HT-29 (cell line): ENCODE results near the gene DPH3. TPM values are rescaled to one million over a fixed set of nuclear protein-coding genes. Genes with fewer than 3 reads are reported as not detected.

Experiments
- DNase-seq: peaks from one replicate; pipeline ENCODE4 v3.0.0-alpha.2; 2015; ENCODE audit warnings: low spot score
- total RNA-seq: library from RNA; depleted of rRNA; stranded (reverse); fragments of >200 nt; shearing (Covaris generic); gene quantifications from 2 replicates; pipeline ENCODE4 v1.2.3, GENCODE V29; 2014; rRNA removed

The DPH3 gene
- total RNA-seq, 1 experiment from 2014 or later = 2.7 TPM

DNA sequence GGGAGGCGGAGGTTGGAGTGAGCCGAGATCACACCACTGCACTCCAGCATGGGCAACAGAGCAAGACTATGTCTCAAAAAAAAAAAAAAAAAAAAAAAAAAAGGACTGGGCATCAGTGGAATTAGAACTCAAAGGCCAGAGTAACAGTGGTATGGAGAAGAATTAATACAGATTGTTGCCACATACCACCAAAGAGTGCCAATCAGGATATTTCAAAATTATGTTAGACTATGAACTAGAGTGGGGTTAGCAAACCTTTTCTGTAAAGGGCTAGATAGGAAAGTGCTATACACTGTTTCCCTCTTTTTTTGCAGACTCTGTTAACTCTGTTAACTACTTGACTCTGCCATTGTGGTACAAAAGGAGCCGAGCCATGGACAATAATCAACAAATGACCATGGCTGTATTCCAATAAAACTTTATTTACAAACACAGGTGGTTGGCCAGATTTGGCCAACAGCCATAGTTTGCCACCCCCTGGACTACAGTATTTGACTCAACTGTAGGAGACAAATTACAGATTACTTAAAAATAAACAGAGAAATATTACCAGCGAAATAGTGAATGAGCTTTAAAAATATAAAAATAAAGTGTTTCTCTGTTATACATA is 28.6 kb downstream of the DPH3 start:
- DNase-seq = no peak

DNA sequence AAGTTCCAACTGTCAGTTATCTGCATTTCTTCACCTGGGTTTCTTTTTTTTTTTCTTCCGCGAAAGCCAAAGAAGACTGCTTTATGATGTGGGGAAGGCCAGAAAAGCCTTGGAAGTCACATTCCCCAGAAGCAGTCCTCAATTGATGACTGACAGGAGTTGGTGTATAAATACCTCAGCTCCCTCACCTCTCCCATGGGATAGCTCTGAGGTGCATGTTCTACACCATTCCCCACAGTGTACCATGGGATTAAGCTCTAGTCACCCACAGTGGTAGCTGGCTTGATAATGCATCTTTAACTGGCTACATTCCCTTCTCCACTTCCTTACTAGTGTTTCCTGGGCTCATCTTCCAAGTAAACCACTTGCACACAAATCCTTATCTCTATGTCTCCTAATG is 30.5 kb downstream of the DPH3 start:
- no peak for DNase-seq

- DNase-seq = no peak
Observed at GRCh38 chr3:16233806-16234205, 30.9 kb downstream of the DPH3 start.

DNA sequence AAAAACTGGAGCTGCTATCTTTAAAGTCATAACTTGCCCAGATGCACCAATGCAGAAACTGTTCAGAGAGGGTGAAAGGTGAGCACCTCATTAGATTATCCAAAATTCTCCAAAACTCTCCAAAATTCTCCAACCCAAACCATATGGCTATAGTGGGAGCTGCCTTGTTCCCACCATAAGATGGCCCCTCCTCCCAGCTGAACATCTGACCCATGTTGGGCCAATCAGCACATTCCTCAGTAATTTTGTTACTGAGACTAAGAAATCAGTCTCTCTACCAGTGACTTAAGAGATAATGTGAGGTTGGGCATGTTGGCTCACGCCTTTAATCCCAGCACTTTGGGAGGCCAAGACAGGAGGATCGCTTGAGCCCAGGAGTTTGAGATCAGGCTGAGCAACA is 32.8 kb downstream of the DPH3 start:
- no peak for DNase-seq

GRCh38 chr3:16229681-16230080 is 35.1 kb downstream of the DPH3 start:
- no peak for DNase-seq

DNA sequence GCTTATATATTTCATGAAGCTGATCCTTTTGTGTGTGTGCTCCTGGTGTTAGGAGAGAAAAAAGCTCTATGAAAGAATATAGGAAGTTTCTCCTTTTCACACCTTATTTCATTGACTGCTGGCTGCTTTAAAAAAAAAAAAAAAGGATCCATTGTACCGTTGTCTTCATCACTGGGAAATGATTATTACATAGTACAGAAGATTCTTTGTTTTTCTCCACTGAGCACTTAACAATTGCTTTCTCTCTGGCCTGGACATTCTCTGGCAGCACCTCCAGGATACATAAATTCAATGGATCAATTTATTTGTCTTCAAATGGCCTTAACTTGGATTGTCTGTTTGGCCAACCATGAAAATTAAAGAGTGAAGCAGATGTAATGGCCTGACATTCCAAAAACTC is 37.2 kb downstream of the DPH3 start:
- no peak for DNase-seq

DNA sequence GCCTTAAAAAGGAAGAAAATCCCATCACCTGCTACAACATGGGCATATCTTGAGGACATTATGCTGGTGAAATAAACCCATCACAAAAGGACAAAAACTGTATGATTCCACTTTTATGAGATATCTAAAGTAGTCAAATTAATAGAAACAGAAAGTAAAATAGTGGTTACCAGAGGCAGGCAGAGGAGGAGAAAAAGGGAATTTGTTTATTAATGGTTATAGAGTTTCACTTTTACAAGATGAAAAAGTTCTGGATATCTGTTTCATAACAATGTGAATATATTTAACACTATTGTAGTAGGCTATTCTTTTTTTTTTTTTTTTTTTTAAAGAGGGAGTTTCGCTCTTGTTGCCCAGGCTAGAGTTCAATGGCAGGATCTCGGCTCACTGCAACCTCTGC is 40.4 kb downstream of the DPH3 start:
- DNase-seq = no peak

DNA sequence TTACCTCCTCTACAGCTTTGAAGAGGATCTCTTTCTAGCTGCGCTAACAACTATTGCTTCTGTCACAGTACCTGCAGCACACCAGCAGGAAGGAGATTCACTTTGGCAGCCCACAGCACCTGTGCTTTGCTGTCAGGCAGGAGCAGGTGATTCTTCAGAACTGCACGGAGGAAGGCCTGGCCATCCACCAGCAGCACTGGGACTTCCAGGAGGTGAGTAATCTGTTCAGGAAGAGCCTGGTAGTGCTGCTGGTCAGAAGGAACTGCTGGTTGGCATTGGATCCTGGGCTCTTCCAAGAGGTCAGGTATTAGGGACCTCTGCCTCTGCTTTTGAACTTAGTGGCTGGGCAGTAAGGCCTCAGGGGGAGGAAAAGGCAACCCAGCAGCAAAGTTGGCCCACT is 42.2 kb downstream of the DPH3 start:
- no peak for DNase-seq

DNA sequence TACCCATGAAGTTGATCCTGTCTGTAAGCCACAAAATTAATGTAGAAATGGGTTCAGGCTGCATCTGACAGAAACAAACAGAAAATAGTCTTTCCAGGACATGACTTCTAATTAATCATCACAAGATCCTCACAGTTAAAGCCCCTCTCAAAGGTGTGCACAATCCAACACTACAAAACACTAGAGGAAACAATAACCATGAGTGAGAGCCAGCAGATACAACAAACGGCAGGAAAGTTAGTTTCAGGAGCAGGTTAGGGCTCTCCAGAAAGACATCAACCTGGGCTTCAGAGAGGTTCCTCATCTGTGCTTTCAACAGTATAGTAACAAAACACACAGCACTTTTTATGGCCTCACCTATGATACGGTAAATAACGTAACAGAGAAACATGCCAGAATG is 42.8 kb downstream of the DPH3 start:
- no peak for DNase-seq

- DNase-seq = no peak
Observed at GRCh38 chr3:16219777-16220176, 45.0 kb downstream of the DPH3 start.

DNA sequence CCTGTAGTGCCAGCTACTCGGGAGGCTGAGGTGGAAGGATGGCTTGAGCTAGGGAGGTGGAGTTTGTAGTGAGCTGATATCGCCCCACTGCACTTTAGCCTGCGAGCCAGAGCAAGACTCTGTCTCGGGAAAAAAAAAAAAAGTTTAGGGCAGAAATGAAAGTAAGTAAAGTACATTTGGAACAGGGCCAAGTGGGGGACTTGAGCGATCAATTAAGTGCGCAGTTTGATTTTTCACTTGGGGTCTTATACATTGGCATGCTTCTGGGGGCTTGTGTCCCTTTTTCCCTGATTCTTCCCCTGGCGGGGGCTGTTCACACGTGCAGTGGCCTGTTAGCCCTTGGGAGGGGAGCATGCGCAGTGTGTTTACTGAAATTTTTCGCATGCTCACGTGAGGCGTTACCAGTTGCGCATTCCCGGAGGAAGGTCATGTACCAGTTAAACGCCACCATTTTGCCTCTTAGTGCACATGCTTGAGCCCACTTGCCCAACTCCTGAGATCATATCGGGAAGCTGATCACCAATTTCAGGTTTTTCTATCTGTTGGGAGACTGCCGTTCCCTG is 48.3 kb downstream of the DPH3 start:
- no peak for DNase-seq

DNA sequence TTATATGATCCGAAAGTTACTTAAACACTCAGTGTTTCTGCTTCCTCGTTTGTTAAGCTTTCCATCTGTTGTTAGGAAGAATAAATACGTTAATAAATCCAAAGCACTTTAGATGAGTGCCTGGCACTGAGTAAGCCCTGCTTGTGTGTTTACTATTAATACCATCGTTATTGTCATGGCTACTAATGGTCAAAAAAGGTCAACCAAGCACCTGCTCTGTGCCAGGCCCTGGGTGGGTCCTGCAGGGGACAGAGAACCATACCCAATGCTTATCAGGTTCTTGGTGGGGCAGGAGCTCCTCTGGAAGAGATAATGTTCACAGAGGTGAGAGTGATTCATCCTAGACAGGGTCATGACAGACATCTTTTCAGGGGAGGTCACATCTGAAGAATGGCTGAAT is 50.4 kb downstream of the DPH3 start:
- no peak for DNase-seq

- DNase-seq = no peak
Observed at GRCh38 chr3:16211176-16211904, 53.4 kb downstream of the DPH3 start.

Other genes with a start within 250 kb of the DPH3 start
- not detected in 2 replicates for gene GALNT15, start 90.3 kb downstream of the DPH3 start, total RNA-seq
- 5.7 and 7.0 TPM in 2 replicates for gene OXNAD1, start 269 bp upstream of the DPH3 start, total RNA-seq
- not detected in 2 replicates for gene RFTN1, start 248.8 kb upstream of the DPH3 start, total RNA-seq